ENCODE results near the gene IGF2BP3.

IGF2BP3 gene

DNA sequence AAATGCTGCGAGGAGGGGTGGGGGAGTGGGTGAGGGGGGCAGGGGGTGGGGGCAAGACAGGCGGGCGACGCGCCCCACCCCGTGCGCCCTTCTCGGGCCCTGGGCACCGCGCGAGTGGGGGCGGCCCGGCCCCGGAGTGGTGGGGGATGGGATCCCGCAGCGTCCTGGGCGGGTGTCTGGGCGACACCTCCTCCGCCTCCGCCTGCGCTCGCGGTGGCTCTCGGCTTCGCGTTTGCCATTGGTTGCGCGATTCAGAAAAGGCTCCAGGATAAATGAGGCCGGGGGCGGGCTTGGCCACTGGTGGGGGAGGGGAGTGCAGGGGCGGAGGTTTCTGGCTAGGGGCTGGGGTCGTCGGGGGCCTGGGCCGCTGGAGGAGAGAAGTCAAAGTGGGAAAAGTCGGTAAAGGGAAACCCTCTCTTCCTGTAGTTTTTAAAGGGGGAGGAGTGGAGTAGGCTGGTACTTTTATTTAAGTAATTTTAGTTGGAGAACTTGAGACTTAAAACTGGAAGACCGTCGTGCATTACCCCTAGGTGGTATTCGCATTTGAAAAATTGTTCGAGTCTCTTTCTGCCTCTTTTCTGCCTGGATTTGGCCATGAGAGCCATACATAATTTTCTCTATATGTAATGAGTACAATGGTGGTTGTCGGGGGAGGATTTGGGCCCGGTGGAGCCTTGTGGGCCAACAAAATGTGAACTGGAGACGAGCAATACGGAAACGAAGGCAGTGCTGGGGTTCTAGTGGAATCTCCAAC lies 992 bp upstream of the IGF2BP3 start:
- peak; percentile 61 for DNase-seq

DNA sequence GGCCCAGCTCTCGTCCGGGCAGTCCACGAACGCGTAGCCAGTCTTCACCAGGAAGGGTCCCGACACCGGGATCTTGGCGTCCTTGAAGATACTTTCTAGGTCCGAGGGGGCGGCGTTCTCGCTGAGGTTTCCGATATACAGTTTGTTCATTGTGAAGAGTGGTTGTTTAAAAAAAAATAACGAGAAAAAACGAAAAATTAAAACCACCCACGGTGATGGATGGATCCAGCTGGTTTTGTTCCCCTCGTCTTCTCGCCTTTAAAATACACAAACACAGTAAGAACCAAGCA lies 385 bp downstream of the IGF2BP3 start:
- DNase-seq, result peak; percentile 59

DNA sequence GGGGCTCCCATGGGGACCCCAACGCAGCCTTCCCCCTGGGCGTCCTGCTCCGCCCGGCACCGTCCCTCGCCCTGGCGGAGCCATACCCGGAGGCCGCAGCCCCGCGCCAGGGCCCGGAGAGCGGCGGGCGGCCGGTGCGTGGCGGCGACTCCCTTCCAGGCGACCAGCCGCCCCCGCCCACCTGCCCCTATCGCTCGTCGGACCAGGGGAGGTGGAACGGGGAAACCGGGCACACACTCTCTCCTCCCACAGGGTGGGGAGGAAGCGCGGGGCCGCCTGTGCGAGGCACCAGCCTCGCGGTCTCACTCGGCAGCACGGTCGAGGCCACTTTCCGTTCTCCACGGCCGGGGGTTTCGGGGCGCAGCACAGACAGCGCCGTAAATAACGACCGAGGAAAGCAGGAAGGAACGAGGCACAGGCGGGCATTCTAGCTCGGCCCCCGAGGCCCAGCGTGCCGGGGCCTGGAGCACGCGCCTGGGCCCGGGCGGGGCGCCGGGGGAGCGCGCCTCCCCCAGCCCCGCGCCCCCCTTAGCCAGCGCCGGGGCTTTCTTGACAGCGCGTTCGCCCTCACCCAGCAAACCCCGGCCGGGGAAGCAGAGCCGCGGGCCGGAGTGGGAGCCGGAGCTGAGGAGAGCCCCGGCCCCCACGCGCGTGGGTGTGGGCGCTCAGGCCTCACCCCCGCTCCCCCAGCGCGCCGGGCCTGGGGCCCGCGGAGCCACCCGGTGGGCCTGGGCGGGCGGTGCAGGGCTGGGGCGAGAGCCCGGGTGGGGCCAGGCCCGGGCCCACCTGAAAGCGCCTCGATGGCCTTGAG lies 936 bp downstream of the IGF2BP3 start:
- peak; percentile 71 for DNase-seq

DNA sequence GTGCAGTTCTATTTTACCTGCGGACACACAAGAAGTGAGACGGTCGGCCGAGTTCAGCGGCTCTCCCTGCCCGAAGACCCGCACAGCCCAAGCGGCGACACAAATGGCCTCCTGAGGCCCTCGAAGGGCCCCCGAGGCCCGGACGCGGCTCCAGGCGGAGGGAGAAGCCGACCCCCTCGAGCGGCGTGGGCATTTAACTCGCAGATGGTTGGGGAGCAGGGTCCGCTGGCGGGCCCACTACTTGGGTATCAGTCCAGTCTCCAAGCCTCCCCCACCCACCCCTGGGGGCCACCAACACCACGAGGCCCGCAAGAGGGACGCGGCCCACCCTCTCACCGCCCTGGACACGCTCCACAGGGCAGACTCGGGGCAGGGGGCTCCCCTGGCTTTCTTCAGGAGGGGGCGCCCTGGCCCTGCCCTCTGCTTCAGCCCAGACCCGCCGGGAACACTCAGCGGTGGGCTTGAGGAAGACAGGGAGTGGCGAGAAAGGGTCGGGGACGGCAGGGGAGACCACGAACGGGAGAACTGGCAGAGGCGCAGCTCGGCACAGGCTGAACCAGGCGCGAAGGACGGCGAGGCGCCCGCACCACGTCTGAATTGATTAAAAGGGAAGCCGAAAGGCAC lies 1.7 kb downstream of the IGF2BP3 start:
- DNase-seq, result peak; percentile 67

DNA sequence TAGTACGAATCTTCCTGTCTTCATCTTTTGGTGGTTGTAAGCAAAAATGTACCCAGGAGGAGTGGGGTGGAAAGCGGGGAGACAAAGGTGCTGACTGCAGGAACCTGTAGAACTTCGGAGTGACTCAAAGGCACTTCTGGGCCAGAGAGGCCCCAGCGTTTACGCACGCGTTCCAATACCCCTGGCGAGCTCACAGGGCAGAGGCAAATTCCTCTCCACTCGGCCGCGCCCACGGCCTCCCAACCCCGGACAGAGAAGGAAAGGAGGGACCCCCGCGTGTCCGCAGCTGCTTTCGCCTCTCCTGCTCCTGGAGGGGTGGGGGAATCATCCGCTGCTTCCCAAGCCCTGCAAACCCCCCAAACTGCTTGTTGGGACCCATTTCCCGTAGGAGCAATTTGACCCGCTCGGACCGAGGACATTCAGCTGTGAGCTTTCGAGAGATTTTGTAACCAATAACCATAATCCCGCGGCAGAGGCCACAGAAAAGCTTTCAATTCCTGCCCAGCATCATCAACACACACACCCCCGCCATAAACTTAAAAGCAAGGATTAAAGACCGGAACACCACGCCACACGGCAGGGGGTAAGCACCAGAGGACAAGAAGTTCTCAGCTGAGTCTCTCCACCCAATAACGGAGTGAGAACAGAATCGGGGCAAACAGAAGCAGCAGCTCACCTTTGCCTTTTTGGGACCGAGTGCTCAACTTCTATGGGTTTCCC lies 2.3 kb downstream of the IGF2BP3 start:
- DNase-seq, result peak; percentile 56

DNA sequence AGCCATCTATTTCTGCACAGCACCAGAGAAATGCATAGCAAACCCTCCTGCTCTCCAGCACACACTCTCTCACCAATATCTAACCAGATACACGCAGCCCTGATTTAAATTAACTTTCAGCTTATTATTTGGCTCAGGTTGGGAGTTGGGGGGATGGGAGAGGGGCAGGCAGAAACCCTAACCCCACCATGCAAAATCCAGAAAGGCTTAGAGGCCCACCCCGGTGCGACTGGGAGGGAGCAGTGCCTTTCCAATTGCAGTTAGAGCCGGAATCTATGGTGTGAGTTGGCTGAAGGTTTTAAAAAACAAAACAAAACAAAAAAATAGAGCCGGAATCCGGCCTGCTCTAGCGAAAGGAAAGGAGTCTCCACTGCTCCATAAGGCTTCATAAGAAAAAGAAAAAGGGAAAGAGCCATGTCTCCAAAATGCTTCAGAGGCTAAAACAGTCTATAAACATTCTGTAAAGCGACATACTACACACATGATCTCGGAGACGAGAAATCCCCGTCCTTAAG lies 2.9 kb downstream of the IGF2BP3 start:
- no peak for DNase-seq

DNA sequence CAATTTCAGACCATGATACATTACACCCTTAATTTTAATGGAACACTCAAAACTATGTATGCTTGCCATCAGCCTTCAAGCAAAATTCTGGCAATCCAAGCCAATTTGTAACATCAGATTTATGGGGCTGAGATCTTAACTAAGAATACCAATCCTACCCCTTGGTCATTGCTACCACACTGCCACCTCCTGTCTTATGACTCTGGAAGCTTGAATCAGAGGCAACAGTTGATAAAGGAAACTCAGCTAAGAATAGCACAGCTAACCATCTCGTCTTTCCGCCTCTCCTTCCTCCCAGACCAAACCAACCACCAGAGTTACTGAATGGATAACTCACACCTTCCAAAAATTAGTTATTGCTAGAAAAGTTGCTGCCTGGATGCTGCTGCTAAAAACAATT lies 7.4 kb downstream of the IGF2BP3 start:
- no peak for DNase-seq

DNA sequence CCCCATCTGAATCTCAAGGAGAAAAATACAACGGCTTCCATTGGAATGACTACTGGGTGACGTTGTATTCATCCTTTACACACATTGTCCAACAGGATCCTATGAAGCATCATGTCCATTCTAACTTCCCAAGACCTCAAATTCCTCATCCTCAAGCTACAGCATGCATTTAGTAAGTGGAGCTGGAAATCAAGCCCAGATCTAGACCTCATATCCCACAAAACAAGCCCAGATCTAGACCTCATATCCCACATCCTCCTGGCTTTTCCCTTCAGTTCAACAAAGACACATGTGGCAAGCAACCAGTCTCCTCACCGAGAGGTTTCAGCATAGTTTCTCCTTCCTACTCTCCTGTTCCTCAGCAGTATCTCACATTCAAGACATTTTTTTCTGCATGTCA lies 12.2 kb downstream of the IGF2BP3 start:
- DNase-seq, result no peak

DNA sequence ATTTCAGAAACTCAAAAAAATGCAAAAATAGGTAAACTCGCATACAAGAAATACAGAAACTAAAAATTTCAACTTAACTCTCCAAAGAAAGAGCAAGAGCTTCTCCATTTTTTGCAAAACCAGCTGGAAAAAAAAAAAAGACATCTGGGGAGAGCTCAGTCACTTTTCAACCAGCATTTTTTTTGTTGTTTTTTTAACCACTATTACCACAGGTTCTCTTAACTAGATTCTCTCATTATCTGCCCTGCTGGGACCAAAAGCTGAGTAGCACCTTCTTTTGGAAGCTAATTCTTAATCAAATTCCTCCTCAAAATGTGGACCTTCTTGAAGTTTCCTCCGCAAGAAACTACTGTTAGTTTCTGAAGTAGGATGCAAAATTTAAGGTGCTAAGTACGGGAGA lies 14.2 kb downstream of the IGF2BP3 start:
- DNase-seq, result no peak

DNA sequence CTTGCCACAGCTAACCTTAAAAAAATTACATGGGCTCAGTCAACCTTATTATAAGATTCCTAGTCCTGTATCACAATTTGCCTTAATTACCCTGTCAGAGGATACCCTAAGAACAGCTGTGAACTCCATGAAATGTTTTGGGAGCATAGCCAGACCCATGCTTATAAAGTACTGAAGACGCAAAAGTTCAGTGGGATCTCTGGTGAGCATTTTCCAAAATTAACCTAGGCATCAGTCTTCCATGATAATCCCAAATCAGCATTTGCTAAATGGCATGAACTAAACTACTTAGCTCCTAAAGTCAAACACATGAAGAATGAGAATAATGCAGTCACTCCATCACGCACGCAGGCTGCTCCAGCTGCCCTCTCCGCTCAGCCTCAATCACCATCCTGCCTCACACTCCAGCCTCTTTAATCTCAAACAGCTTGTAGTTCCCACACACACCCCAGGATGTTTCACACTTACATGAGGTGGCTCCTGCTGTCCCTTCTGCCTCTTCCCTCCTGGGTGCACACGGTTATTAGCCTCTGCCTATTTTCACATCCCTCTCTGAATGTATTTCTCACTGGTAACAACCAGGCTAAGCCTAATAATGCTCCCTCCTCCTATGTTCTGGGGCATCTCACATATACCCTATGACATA lies 15.3 kb downstream of the IGF2BP3 start:
- no peak for DNase-seq

DNA sequence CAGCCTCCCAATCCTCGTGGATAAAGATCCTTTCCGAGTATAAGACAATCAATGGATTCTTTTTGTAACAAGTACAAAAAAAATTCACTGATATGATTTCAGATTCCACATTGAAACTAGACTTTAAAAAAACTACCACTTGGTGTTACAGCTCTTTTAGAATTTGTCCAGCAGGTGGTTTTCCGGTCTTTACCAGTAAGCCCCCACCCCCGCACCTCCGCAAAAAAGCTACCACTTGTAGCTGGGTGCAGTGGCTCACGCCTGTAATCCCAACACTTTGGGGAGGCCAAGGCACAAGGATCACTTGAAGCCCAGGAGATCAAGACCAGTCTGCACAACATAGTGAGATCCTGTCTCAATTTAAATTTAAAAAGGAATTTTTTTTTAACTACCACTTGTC lies 19.8 kb downstream of the IGF2BP3 start:
- DNase-seq, result no peak

DNA sequence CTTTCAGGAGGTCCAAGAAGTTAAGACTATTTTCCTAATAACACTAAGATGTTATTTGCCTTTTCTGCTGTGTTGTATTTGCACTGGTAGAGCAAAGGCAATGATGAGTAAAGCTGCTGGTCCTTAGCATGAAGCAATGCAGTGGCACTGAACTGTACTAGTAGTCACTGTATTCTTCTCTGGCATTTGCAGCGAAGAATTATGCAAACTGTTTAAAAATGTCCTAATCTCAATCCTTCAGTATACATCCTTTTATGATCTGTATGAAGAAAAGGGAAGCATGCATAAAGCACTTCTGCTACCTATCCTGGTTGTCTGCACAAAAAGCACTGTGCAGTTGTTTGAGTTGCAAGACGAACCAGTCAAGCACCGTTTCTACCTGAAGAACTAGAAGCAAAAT lies 20.4 kb downstream of the IGF2BP3 start:
- DNase-seq, result no peak

DNA sequence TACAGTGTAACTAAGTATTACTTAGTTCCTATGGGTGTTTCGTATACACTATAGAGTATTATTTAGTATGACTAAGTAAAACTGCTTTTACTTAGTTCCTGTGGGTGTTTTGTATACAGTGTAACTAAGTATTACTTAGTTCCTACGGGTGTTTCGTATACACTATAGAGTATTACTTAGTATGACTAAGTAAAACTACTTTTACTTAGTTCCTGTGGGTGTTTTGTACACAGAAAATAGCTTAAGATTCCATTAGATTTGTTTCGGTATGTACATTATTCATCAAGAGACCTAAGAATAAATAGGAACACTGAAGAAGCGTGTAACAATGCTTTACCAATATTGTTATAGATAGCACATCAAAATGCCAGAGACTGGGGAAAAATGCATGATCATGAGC lies 25.0 kb downstream of the IGF2BP3 start:
- no peak for DNase-seq

DNA sequence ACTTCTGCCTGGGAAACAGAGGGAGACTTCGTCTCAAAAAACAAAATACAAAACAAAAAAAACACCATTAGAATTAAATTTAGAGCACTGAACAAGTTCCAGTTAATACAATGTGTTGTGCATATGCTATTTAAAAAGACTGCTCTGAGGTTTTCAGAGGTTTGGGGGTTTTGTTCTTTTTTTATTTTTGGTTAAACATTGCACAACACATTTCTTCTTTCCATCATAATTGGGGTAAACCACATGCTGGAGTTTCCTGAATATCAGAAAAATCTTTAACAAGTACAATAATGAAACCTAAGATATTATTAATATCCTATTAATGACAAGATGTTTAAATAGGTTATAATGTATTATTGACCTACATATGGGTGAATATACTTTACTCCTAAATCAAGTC lies 26.3 kb downstream of the IGF2BP3 start:
- DNase-seq, result no peak

DNA sequence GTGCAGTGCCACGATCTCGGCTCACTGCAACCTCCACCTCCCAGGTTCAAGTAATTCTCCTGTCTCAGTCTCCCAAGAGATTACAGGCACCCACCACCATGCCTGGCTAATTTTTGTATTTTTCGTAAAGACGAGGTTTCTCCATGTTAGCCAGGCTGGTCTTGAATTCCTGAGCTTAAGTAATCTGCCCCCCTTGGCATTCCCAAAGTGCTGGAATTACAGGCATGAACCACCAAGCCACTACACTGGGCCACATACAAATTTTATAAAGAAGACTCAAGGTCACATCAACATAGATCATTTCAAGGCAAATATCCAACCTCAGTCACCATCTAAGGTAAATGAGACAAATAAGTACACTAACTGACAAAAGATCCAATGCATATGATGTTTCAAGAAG lies 32.1 kb downstream of the IGF2BP3 start:
- no peak for DNase-seq

DNA sequence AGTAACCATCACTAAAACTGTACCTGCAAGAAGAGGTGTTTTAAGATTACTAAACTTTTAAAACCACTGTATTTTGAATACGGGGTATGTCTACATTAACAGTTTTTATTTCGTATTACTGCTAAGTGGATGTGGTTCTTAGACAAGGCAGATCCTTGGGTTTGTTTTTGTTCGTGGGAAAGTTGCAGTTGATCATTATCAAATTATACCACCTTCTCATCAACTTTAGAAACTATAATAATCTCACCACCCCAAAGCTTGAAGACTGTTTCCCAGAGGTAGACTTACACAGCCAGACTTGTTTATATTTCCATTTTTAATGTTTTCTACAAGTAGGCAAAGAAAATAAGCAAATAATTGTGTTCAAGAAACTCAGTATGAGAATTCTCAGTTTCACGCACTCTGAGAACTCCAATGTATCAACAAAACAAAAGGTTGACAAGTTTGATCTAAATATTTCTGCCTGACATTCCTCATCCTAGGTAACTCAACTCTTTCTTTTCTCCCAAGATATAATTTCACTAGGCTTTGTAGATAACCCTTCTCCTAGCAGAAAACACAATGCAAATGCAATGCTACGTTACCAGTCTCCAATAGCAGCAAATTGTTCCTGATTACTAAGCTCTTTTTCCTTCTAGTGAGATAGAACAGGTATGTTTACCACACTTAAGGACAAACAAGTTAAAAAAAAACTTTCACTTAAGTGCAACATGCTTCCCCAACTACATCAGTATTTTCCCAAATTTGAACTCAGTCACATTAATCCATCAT lies 36.0 kb downstream of the IGF2BP3 start:
- no peak for DNase-seq

DNA sequence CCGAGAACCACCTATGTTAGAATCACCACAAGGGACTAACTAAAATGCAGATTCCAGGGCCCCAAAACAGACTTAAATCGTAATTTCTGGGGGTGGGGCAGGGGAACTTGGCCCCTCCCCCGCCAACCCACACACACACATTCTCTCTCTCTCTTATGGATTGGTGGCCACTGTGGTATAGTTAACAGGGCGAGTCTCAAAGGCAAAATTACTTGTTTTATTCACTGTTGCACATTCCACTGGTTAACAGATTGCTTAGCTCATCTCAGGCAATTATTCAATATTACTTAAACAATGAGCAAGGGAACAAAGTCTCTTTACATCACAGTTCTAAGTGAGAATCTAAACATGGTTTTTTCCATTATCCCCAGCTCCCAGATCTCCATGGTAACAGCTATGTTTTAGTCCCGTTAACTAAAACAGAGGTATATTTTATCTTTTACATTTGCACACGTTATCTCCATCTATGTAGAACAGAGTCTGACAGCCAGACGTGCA lies 38.5 kb downstream of the IGF2BP3 start:
- no peak for DNase-seq

DNA sequence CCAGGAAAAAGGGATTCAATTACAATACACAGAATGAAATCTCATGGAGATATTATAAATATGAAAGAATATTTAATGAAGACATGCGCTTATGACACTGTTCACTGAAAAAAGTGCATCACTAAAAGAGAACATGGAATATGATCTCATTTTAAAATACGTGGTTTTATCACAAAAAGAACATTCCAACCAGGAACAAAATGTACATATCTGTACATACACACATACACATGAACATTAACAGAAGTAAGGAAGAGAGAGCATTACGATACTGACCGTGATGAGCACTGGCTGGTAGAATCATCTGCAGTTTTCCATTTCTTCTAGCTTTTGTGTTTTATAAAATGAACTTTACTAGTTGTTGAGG lies 39.4 kb downstream of the IGF2BP3 start:
- DNase-seq, result no peak

DNA sequence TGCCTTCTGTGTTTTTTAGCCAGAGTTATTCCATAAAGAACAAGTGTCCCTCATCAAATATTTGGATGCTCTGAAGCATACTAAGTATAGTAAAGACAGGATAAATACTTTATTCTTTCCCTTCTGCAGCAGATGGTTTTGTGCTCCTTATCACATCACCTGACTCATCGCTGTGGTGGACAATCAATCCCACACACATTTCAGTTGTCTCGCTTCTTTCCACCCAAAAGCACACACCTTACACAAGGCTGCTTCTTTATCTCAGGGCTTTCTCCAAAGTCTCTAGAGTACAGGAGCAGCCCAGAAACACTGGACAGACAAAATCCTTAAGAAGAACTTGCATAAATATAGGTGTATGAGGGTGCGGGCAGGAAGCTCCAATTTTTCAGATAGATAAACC lies 43.4 kb downstream of the IGF2BP3 start:
- no peak for DNase-seq

DNA sequence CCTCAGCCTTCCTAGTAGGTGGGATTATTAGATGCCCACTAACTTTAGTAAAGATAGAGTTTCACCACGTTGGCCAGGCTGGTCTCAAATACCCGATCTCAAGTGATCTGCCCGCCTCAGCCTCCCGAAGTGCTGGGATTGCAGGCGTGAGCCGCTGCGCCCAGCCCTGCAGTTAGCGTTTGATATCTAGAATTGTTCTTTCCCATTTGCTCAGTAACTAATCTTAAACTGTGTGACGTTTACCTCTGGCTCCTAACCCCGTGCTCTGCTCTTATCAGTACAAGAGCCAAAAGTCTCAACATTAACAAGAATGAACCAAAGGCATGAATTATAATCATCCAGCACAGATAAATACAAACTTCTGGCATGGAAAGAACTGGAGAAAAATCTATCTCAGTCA lies 47.4 kb downstream of the IGF2BP3 start:
- no peak for DNase-seq

DNA sequence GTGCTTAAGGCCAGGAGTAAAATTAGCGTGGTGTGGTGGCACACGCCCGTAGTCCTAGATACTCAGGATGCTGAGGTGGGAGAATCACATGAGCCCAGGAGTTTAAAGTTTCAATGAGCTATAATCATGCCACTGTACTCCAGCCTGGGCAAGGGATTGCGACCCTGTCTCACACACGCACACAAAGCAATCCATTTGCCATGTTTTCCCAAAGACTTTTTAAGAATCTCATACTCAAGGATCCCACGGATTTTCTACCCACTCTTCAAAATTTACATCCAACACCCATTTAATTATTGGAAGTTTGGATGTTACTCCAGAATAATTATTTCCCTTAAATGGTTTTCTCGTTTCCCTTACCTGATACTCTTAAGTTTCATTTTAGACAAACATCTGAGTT lies 47.9 kb downstream of the IGF2BP3 start:
- no peak for DNase-seq

DNA sequence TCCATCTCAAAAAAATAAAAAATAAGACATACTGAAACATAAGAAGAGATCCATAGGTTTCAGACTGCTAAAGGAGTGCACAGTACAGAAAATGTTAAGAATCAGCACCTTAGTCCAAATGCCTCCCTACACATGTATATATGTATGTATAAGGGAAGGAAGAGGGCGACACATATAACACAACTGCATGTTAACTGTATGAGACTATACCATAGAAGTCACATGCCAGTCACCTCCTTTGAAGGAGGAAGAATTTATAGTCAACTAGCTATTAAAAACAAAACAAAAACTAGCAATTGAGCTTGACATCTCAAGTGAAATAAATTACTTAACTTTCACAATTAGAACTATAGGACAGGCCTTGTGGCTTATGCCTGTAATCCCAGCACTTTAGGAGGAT lies 50.4 kb downstream of the IGF2BP3 start:
- DNase-seq, result no peak

Data from activated CD8-positive, alpha-beta memory T cell treated with anti-CD3 and anti-CD28 coated beads, Interleukin-2, amount 50 U/mL, for 48 hours (primary cell).